Stimulated activated naive B cell treated with anti-CD40 and anti-IgM and Interleukin-4, amounts not matched to agents 10 μg/mL and 1 μg/mL and 100 μg/mL, for 72 hours (primary cell): ENCODE results near the gene FGF5.
"Not testable (repeated sequence)": the region's sequence is repeated elsewhere in the genome, so short reads cannot be mapped to it uniquely, and the experiment has no call there.

Source experiments
- ATAC-seq, 2 donors: fragments of 150-1000 bp; cut with Tn5 transposase; replicated peaks; 2 replicates each; pipeline ENCODE4 v1.10.0; 2021; ENCODE audit warnings: moderate library complexity in 1 of 2
- DNase-seq: peaks from one replicate; pipeline ENCODE4 v3.0.0; 2021
- H3K27ac Mint-ChIP-seq: one replicate; pipeline ENCODE4 v1.8.0; 2022; ENCODE audit warnings: mild to moderate bottlenecking, mixed read lengths
- H3K27me3 Mint-ChIP-seq, 2 donors: one replicate each; pipeline ENCODE4 v1.8.0; 2022; ENCODE audit warnings: mixed read lengths in 2 of 2
- H3K36me3 Mint-ChIP-seq, 2 donors: one replicate each; pipeline ENCODE4 v1.8.0; 2022; ENCODE audit warnings: mixed read lengths in 2 of 2, mild to moderate bottlenecking in 1 of 2
- H3K4me1 Mint-ChIP-seq, 2 donors: one replicate each; pipeline ENCODE4 v1.8.0; 2022; ENCODE audit warnings: mixed read lengths in 2 of 2, mild to moderate bottlenecking in 1 of 2
- H3K4me3 Mint-ChIP-seq, 2 donors: one replicate each; pipeline ENCODE4 v1.8.0; 2022; ENCODE audit warnings: mild to moderate bottlenecking in 2 of 2, mixed read lengths in 2 of 2, moderate library complexity in 1 of 2
- H3K9me3 Mint-ChIP-seq, 2 donors: one replicate each; pipeline ENCODE4 v1.8.0; 2022; ENCODE audit warnings: mixed read lengths in 2 of 2, mild to moderate bottlenecking in 1 of 2

Gene FGF5

DNA sequence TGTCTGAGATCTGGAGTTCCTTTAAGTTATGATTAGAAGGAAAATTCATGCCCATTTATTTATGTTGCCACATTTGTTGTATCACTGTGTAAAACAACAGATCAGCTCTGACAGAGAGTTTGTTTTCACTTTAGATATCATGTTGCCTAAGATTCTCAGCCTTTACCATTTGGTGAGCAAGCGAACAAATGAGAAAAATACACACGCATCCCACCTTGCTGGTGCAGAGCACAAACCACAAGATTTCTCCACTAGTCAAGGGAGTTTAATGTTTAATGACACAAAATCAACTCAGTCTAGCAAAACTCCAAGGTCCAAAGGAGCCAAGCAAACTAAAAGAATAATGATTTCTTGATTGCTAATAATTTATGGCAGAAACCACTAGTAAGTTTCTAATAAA is 27.7 kb downstream of the FGF5 start:
- no peaks in the 10 kb centered on the region for H3K4me1 Mint-ChIP-seq
- DNase-seq (no peak), ATAC-seq (no peak)
- no peak overlapping the region for H3K27ac Mint-ChIP-seq
- H3K36me3 Mint-ChIP-seq: no peaks in the 10 kb centered on the region
- no peaks in the 10 kb centered on the region for H3K9me3 Mint-ChIP-seq
- no peak overlapping the region for H3K4me3 Mint-ChIP-seq
- H3K27me3 Mint-ChIP-seq: peaks cover 5 to 12% of the 10 kb centered on the region in 2 donors

DNA sequence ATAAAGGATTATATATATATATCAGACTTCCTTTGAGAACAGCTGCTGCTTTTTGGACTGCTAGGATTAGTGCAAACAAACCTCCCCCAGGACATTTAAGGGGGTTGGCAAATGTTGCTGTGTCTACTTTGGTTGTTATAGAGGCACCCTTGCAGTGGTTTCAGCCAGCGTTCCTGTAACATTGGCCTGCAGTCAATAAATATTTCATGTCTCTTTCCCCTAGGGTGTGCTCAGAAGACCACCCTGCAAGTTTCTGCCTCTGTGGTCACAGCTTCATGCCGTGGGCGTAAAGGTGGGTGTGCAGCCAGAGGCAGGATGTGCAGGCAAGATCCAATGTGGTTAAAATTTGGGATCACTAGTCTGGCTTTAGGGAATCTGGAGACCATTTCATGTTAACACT is 28.9 kb downstream of the FGF5 start:
- Mint-ChIP-seq H3K27ac (no peak overlapping the region), H3K36me3 (no peaks in the 10 kb centered on the region), H3K27me3 (peaks cover 5 to 12% of the 10 kb centered on the region in 2 donors), H3K4me1 (no peaks in the 10 kb centered on the region), H3K4me3 (no peak overlapping the region), H3K9me3 (no peaks in the 10 kb centered on the region)
- ATAC-seq (no peak), DNase-seq (no peak)

DNA sequence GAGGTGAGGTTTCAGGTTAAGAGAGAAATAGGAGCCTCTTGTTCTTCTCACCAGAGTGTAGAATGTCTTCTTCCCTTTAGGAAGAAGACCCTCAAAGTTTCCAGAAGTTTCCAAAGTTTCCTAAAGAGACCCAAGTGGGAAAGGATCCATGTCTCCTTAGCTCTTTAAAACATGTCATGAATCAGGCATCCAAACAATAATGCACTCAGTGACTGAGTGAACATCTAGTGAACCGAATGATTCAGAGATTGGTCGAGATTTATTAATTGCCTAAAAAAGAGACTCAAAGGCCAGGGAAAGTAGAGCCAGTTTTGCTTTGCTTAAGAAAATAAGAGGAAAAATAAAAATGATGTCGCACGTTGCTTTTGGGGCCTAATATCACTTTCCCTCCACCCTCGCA is 29.4 kb downstream of the FGF5 start:
- no peaks in the 10 kb centered on the region for H3K36me3 Mint-ChIP-seq
- ATAC-seq (no peak), DNase-seq (no peak)
- no peaks in the 10 kb centered on the region for H3K4me1 Mint-ChIP-seq
- peaks cover 5 to 12% of the 10 kb centered on the region in 2 donors for H3K27me3 Mint-ChIP-seq
- H3K27ac Mint-ChIP-seq: no peak overlapping the region
- H3K4me3 Mint-ChIP-seq: no peak overlapping the region
- no peaks in the 10 kb centered on the region for H3K9me3 Mint-ChIP-seq

- Mint-ChIP-seq H3K27me3 (peaks cover 5 to 12% of the 10 kb centered on the region in 2 donors), H3K4me3 (no peak overlapping the region), H3K4me1 (no peaks in the 10 kb centered on the region), H3K9me3 (no peaks in the 10 kb centered on the region), H3K36me3 (no peaks in the 10 kb centered on the region), H3K27ac (no peak overlapping the region)
- ATAC-seq: no peak
- no peak for DNase-seq
Observed at GRCh38 chr4:80301884-80302283, 35.4 kb downstream of the FGF5 start.

DNA sequence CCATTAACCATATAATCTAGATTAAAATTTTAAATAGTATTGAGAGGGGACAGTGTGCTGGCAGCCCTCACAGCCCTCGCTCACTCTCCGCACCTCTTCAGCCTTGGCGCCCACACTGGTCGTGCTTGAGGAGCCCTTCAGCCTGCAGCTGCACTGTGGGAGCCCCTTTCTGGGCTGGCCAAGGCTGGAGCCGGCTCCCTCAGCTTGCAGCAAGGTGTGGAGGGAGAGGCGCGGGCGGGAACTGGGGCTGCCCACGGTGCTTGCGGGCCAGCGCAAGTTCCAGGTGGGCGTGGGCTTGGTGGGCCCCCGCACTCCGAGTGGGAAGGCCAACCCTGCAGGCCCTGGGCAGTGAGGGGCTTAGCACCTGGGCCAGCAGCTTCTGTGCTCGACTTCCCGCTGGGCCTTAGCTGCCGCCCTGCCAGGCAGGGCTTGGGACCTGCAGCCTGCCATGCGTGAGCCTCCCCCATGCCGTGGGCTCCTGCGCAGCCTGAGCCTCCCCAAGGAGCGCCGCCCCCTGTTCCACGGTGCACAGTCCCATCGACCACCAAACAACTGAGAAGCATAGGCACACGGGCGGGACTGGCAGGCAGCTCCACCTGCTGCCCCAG is 36.3 kb downstream of the FGF5 start:
- Mint-ChIP-seq H3K27me3 (peaks cover 7 to 15% of the 10 kb centered on the region in 2 donors), H3K4me3 (no peak overlapping the region), H3K27ac (no peak overlapping the region), H3K4me1 (no peaks in the 10 kb centered on the region), H3K9me3 (no peaks in the 10 kb centered on the region), H3K36me3 (no peaks in the 10 kb centered on the region)
- DNase-seq: no peak
- no peak for ATAC-seq

GRCh38 chr4:80305466-80305865 is 39.0 kb downstream of the FGF5 start:
- H3K9me3 Mint-ChIP-seq: no peaks in the 10 kb centered on the region
- no peak for ATAC-seq
- H3K27me3 Mint-ChIP-seq: peaks cover 14 to 17% of the 10 kb centered on the region in 2 donors
- no peak for DNase-seq
- H3K36me3 Mint-ChIP-seq: no peaks in the 10 kb centered on the region
- no peak overlapping the region for H3K27ac Mint-ChIP-seq
- no peaks in the 10 kb centered on the region for H3K4me1 Mint-ChIP-seq
- no peak overlapping the region for H3K4me3 Mint-ChIP-seq

DNA sequence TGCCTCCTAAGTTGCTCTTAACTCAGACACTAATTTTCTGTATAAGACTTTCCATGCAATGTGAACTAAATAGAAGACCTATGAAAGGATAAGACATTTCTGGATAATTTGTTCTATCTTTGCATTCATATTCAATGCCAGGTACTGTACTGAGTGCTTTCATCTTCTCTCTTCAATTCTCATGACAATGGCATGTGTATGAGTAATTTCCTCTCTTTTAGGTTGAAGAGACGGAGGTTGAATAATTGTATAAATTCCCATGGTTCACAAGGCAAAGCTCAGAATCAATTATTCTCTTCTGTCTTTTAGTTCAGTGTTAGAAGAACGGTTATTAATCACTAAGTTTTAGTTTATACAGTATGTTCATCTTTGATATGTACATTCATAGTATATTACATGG is 39.8 kb downstream of the FGF5 start:
- ATAC-seq: no peak
- peaks cover 14 to 19% of the 10 kb centered on the region in 2 donors for H3K27me3 Mint-ChIP-seq
- H3K36me3 Mint-ChIP-seq: no peaks in the 10 kb centered on the region
- H3K4me1 Mint-ChIP-seq: no peaks in the 10 kb centered on the region
- no peak overlapping the region for H3K4me3 Mint-ChIP-seq
- no peak for DNase-seq
- H3K9me3 Mint-ChIP-seq: no peaks in the 10 kb centered on the region
- no peak overlapping the region for H3K27ac Mint-ChIP-seq

GRCh38 chr4:80307183-80307735 is 40.8 kb downstream of the FGF5 start:
- DNase-seq (no peak), ATAC-seq (no peak)
- H3K4me1 Mint-ChIP-seq: no peaks in the 10 kb centered on the region
- H3K36me3 Mint-ChIP-seq: no peaks in the 10 kb centered on the region
- no peaks in the 10 kb centered on the region for H3K9me3 Mint-ChIP-seq
- no peak overlapping the region for H3K27ac Mint-ChIP-seq
- H3K4me3 Mint-ChIP-seq: no peak overlapping the region
- peaks cover 14 to 24% of the 10 kb centered on the region in 2 donors for H3K27me3 Mint-ChIP-seq

GRCh38 chr4:80307774-80308465 is 41.5 kb downstream of the FGF5 start:
- Mint-ChIP-seq H3K27ac (no peak overlapping the region), H3K4me1 (no peaks in the 10 kb centered on the region), H3K27me3 (peaks cover 14 to 24% of the 10 kb centered on the region in 2 donors), H3K36me3 (no peaks in the 10 kb centered on the region), H3K9me3 (no peaks in the 10 kb centered on the region), H3K4me3 (no peak overlapping the region)
- no peak for ATAC-seq
- DNase-seq: no peak

DNA sequence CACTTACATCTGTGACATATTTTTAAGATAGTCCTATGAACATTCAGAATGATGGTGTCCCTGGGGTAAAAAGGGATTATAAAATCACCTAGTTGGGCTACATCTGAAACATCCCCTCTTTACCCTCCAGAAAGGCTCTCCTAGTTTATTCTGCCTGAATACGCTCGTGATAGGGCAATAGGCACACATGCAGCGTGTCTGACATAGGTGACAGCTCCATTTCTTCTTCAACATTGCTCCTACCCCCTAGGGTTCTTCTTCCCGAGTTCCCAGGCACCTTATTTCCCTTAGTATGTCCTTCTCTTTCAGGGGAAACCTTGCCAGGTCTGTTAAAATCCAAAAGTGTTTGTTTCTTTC is 42.0 kb downstream of the FGF5 start:
- Mint-ChIP-seq H3K27me3 (peaks cover 14 to 24% of the 10 kb centered on the region in 2 donors), H3K36me3 (no peaks in the 10 kb centered on the region), H3K4me3 (no peak overlapping the region), H3K27ac (no peak overlapping the region), H3K9me3 (no peaks in the 10 kb centered on the region), H3K4me1 (no peaks in the 10 kb centered on the region)
- DNase-seq (no peak), ATAC-seq (no peak)

DNA sequence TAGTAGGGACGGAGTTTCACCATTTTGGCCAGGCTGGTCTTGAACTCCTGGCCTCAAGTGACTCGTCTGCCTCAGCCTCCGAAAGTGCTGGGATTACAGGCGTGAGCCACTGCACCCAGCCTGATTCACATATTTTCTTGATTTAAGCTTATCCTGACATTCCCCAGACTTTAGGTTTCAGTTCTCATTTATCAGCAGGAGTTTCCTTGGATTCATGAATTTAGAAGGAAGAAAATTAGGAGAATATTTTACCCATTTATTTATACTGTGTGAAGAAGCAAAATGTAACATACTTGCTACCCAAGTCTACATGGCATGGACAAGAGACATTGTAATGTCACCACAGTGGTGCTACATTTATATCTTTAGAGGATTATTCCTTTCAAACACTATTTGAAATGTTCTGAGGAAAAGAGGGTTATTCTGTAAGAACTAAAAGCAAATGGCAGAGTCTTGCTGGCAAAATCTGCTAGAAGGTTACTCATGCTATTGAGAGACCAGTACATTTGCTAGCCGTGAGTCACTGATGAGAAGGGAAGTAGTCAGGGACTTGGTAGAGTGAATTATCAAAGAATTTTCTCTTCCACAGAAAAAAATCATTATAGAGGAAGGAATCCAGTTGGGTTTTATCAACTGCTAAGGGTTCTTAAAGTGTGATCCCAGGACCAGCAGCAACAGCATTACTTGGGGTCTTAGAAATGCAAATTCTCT is 43.0 kb downstream of the FGF5 start:
- no peak for DNase-seq
- Mint-ChIP-seq H3K27me3 (peaks cover 14 to 24% of the 10 kb centered on the region in 2 donors), H3K27ac (no peak overlapping the region), H3K4me3 (no peak overlapping the region), H3K4me1 (no peaks in the 10 kb centered on the region), H3K9me3 (no peaks in the 10 kb centered on the region), H3K36me3 (no peaks in the 10 kb centered on the region)
- no peak for ATAC-seq

- H3K36me3 Mint-ChIP-seq: no peaks in the 10 kb centered on the region
- ATAC-seq: no peak
- no peaks in the 10 kb centered on the region for H3K9me3 Mint-ChIP-seq
- H3K27ac Mint-ChIP-seq: no peak overlapping the region
- no peak for DNase-seq
- peaks cover 14 to 24% of the 10 kb centered on the region in 2 donors for H3K27me3 Mint-ChIP-seq
- no peaks in the 10 kb centered on the region for H3K4me1 Mint-ChIP-seq
- no peak overlapping the region for H3K4me3 Mint-ChIP-seq
Observed at GRCh38 chr4:80311130-80311529, 44.7 kb downstream of the FGF5 start.

DNA sequence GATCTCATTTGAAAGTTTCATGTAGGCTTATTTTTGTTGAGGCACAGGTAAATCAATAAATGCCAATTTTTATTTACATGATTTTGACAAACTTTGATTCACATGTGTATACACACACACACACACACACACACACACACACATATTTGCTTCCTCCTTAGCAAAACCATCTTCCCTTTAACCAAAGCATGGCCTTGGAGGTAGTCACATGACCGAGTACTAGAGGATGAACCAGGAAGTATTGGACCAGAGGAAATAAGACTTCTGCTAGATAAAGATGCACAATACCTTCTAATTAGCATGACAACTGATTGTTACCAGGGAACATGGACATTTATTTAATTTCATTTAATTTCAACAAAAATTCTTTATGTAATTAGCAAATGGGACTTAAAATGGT is 45.7 kb downstream of the FGF5 start:
- Mint-ChIP-seq H3K27me3 (peaks cover 14 to 18% of the 10 kb centered on the region in 2 donors), H3K4me3 (no peak overlapping the region), H3K36me3 (no peaks in the 10 kb centered on the region), H3K27ac (no peak overlapping the region), H3K4me1 (no peaks in the 10 kb centered on the region), H3K9me3 (no peaks in the 10 kb centered on the region)
- ATAC-seq (no peak), DNase-seq (no peak)

DNA sequence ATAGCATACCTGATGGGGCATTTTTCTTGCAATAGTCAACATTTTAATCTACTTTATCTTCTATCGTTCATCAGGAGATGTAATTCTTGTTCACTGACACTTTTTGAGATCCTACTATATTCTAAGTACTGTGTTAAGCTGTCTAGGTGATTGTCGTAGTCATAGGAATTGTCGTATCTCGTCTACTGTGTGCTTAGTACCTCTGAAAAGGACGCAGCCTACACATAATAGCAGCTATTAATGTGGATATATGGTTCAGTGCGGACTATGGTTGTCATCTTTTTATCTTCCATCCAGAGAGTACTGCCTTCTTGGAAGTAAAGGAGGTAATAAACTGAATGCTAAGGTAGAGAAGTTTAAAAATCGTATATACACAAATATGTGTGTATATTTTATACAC is 47.2 kb downstream of the FGF5 start:
- no peak overlapping the region for H3K4me3 Mint-ChIP-seq
- no peak for DNase-seq
- no peaks in the 10 kb centered on the region for H3K36me3 Mint-ChIP-seq
- H3K4me1 Mint-ChIP-seq: no peaks in the 10 kb centered on the region
- H3K27me3 Mint-ChIP-seq: peaks cover 5 to 7% of the 10 kb centered on the region in 2 donors
- ATAC-seq: no peak
- H3K9me3 Mint-ChIP-seq: no peaks in the 10 kb centered on the region
- no peak overlapping the region for H3K27ac Mint-ChIP-seq

DNA sequence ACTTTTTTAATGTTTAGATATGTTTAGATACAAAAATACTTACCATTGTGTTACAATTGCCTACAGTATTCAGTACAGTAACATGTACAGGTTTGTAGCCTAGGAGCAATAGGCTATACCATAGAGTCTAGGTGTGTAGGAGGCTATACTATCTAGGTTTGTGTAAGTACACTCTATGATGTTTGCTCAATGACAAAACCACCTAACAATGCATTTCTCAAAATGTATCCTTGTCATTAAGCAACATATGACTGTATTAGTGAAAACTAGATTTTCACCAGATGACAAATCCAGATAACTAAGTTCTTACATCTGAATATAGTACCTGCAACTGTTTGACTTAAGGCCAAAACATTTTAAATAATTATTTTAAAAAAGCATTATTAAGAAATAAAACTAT is 49.4 kb downstream of the FGF5 start:
- H3K27me3 Mint-ChIP-seq, DNase-seq, H3K4me1 Mint-ChIP-seq, H3K27ac Mint-ChIP-seq, H3K4me3 Mint-ChIP-seq, H3K9me3 Mint-ChIP-seq, H3K36me3 Mint-ChIP-seq, ATAC-seq: not testable (repeated sequence)
